GM12878 (cell line): ENCODE measurements around the gene KDM4F. TPM values are rescaled to one million over a fixed set of nuclear protein-coding genes. Genes with fewer than 3 reads are reported as not detected.
A peak's percentile ranks its signal among the peaks of the same experiment; 100 is the strongest.

Experiments
- ATAC-seq: fragments of 200-7000 bp; cut with Tn5 transposase; 3 replicates; pipeline ENCODE4 v1.9.1; 2020; ENCODE audit warnings: mild to moderate bottlenecking, moderate library complexity
- BruUV-seq: library from RNA; stranded (reverse); fragments of 400-500 nt; replicated peaks from 2 replicates; lab custom pipeline; 2021; lab: Mats Ljungman, UMichigan
- CTCF ChIA-PET: fragments of 300-600 bp; sonication (Branson Sonifier 250); formaldehyde crosslinking; extraction: SDS; loops from one replicate; lab custom pipeline; 2021; ENCODE audit warnings: inconsistent platforms; lab: Yijun Ruan, JAX
- POLR2A ChIA-PET: fragments of 350-600 bp; formaldehyde crosslinking; extraction: SDS; loops from one replicate; lab custom pipeline; 2021; ENCODE audit warnings: inconsistent platforms; lab: Charles Lee
- RAD21 ChIA-PET: fragments of 300-600 bp; sonication (Branson Sonifier 250); formaldehyde crosslinking; loops from one replicate; lab custom pipeline; 2023; ENCODE audit warnings: antibody characterized with exemption; ENCODE audit not compliant: unreplicated experiment; lab: Charles Lee
- SMC1A ChIA-PET: fragments of 300-600 bp; sonication (Branson Sonifier 250); formaldehyde crosslinking; loops from one replicate; lab custom pipeline; 2023; ENCODE audit not compliant: unreplicated experiment, uncharacterized antibody; lab: Charles Lee
- DNase-seq: peaks from one replicate; pipeline ENCODE4 v3.0.0-alpha.2; 2011; ENCODE audit warnings: low read depth, low spot score
- FAIRE-seq: peaks from 3 replicates; lab custom pipeline; 2011; peaks lifted over from hg19 to GRCh38; lab: Jason Lieb, UNC
- H2AFZ ChIP-seq: 2 replicates; pipeline ENCODE4 v1.6.0; 2011; ENCODE audit warnings: low read depth, low read length, control low read depth; ENCODE audit not compliant: control insufficient read depth
- H3K27ac ChIP-seq: 2 replicates; pipeline ENCODE4 v1.5.1; 2011; ENCODE audit warnings: control low read depth; ENCODE audit not compliant: control insufficient read depth, insufficient read depth
- H3K27me3 ChIP-seq, 2 experiments: replicated peaks in 1 of 2; 2 replicates each; pipeline versions ENCODE4 v1.6.0 to v1.6.1; 2011; ENCODE audit warnings: low read length in 1 of 2; ENCODE audit not compliant: control insufficient read depth in 2 of 2, insufficient read depth in 2 of 2
- H3K36me3 ChIP-seq, 2 experiments: 2 replicates each; pipeline ENCODE4 v1.5.1; 2011; ENCODE audit warnings: low read length in 1 of 2; ENCODE audit not compliant: control insufficient read depth in 2 of 2, insufficient read depth in 2 of 2
- H3K4me1 ChIP-seq: 2 replicates; pipeline ENCODE4 v1.6.1; 2011; ENCODE audit warnings: mild to moderate bottlenecking, low read length, moderate library complexity, mixed read lengths; ENCODE audit not compliant: control insufficient read depth, insufficient read depth
- H3K4me2 ChIP-seq: 2 replicates; pipeline ENCODE4 v1.6.0; 2011; ENCODE audit warnings: control low read depth; ENCODE audit not compliant: control insufficient read depth, insufficient read depth
- H3K4me3 ChIP-seq: fragments of 200-600 bp; sonication (generic); 2 replicates; pipeline ENCODE4 v1.5.1; 2016
- H3K79me2 ChIP-seq: 2 replicates; pipeline ENCODE4 v1.6.0; 2011; ENCODE audit warnings: low read length; ENCODE audit not compliant: control insufficient read depth, insufficient read depth
- H3K9ac ChIP-seq: 2 replicates; pipeline ENCODE4 v1.8.0; 2011; ENCODE audit warnings: low read length, control low read depth, mixed read lengths; ENCODE audit not compliant: control insufficient read depth, insufficient read depth
- H3K9me3 ChIP-seq: replicated peaks from 3 replicates; pipeline ENCODE4 v1.5.1; 2011; ENCODE audit warnings: mild to moderate bottlenecking, low read length; ENCODE audit not compliant: control insufficient read depth, insufficient read depth
- H4K20me1 ChIP-seq: 2 replicates; pipeline ENCODE4 v1.6.0; 2011; ENCODE audit not compliant: control insufficient read depth, insufficient read depth
- ATF7 ChIP-seq: fragments of 450-650 bp; IDR thresholded peaks from 2 replicates; pipeline ENCODE4 v1.6.1; 2016; ENCODE audit warnings: low read depth, mild to moderate bottlenecking
- BCL3 ChIP-seq: IDR thresholded peaks from 2 replicates; pipeline ENCODE4 v1.6.1; 2011; ENCODE audit warnings: borderline replicate concordance, low read depth, mild to moderate bottlenecking, moderate library complexity, low read length; ENCODE audit not compliant: insufficient read depth, poor library complexity, severe bottlenecking
- EGR1 ChIP-seq, 2 experiments: IDR thresholded peaks; 1 replicate in 1 of 2; 2 replicates in 1 of 2; pipeline ENCODE4 v1.6.1; 2011 to 2012; ENCODE audit warnings: low read depth in 2 of 2, low read length in 2 of 2, borderline replicate concordance in 1 of 2, mild to moderate bottlenecking in 1 of 2, moderate library complexity in 1 of 2
- ELK1 ChIP-seq: IDR thresholded peaks from 2 replicates; pipeline ENCODE4 v1.6.1; 2012; ENCODE audit warnings: low read depth, low read length, improper control_type of control experiment
- ESRRA ChIP-seq: IDR thresholded peaks from 2 replicates; pipeline ENCODE4 v1.6.1; 2012; ENCODE audit warnings: mild to moderate bottlenecking, low read length, improper control_type of control experiment
- GATAD2B ChIP-seq: fragments of 450-650 bp; conservative IDR thresholded peaks from 2 replicates; pipeline ENCODE4 v1.6.1; 2017; ENCODE audit warnings: low read depth, mild to moderate bottlenecking, moderate library complexity
- KDM1A ChIP-seq: fragments of 200-600 bp; sonication (generic); IDR thresholded peaks from 2 replicates; pipeline ENCODE4 v1.6.1; 2016; ENCODE audit warnings: borderline replicate concordance
- MYC ChIP-seq: IDR thresholded peaks from 2 replicates; pipeline ENCODE4 v1.6.1; 2011; ENCODE audit warnings: mild to moderate bottlenecking, low read length, moderate library complexity, inconsistent platforms; ENCODE audit not compliant: insufficient read depth, insufficient replicate concordance, insufficient read length, severe bottlenecking
- NFYA ChIP-seq: IDR thresholded peaks from 2 replicates; pipeline ENCODE4 v1.6.1; 2011; ENCODE audit warnings: low read depth, mild to moderate bottlenecking, low read length, improper control_type of control experiment, borderline replicate concordance
- NFYB ChIP-seq: IDR thresholded peaks from 2 replicates; pipeline ENCODE4 v1.6.1; 2011; ENCODE audit warnings: low read depth, mild to moderate bottlenecking, low read length, improper control_type of control experiment, moderate library complexity; ENCODE audit not compliant: insufficient read depth
- RELA ChIP-seq: fragments of 450-650 bp; IDR thresholded peaks from 2 replicates; pipeline ENCODE4 v1.8.0; 2014; ENCODE audit warnings: borderline replicate concordance; ENCODE audit not compliant: partially characterized antibody
- SMAD5 ChIP-seq: IDR thresholded peaks from 2 replicates; pipeline ENCODE4 v1.6.1; 2016; ENCODE audit warnings: antibody characterized with exemption, low read depth
- SP1 ChIP-seq: IDR thresholded peaks from one replicate; pipeline ENCODE4 v1.6.1; 2011; ENCODE audit warnings: low read depth, low read length
- SUZ12 ChIP-seq: fragments of 200-600 bp; sonication (generic); IDR thresholded peaks from one replicate; pipeline ENCODE4 v1.6.1; 2018; ENCODE audit warnings: antibody characterized with exemption, mild to moderate bottlenecking; ENCODE audit not compliant: unreplicated experiment
- TCF12 ChIP-seq: IDR thresholded peaks from 2 replicates; pipeline ENCODE4 v1.6.1; 2011; ENCODE audit warnings: low read depth, mild to moderate bottlenecking, low read length
- ZBED1 ChIP-seq: IDR thresholded peaks from 2 replicates; pipeline ENCODE4 v1.6.1; 2016; ENCODE audit warnings: borderline replicate concordance
- ZNF207 ChIP-seq: fragments of 450-650 bp; IDR thresholded peaks from 2 replicates; pipeline ENCODE4 v1.6.1; 2014; ENCODE audit warnings: antibody characterized with exemption, mild to moderate bottlenecking, borderline replicate concordance
- in situ Hi-C: fragments of 300-500 bp; cut with MboI; formaldehyde crosslinking; loops from 9 replicates; pipeline ENCODE4 v1.14.3; 2018; ENCODE audit warnings: mixed read lengths
- intact Hi-C: fragments of 100-400 bp; cut with micrococcal nuclease; formaldehyde crosslinking; loops from one replicate; pipeline ENCODE4 v1.14.2; 2022; ENCODE audit not compliant: unreplicated experiment
- polyA plus RNA-seq, 11 experiments: library from polyadenylated mRNA; depleted of rRNA in 4 of 11; unstranded in 6 of 11; stranded (reverse) in 5 of 11; fragments of >200 nt; fragmentation: Nextera tagmentation in 4 of 11; fragmentation: Illumina TruSeq in 1 of 11; extraction: Ambion mirVana in 4 of 11; extraction: Trizol in 1 of 11; gene quantifications; 1 replicate in 1 of 11; 2 replicates in 10 of 11; pipeline versions ENCODE4 v1.2.1 to v1.2.3, GENCODE V29; 2011 to 2016; ENCODE audit warnings: inconsistent platforms in 2 of 11, missing spikeins in 2 of 11, low read depth in 1 of 11
- total RNA-seq, 4 experiments: library from RNA; depleted of rRNA in 3 of 4; stranded (reverse); fragments of >200 nt in 3 of 4; fragmentation: Illumina TruSeq in 1 of 4; extraction: Trizol in 1 of 4; gene quantifications; 2 replicates each; pipeline versions ENCODE4 v1.2.1 to v1.2.3, GENCODE V29; 2013 to 2021

The KDM4F gene
- total and polyA plus RNA-seq, 10 of the 15 experiments (the other 5 are each of a cell fraction or from before 2014, with no cell fraction given) = not detected

GRCh38 chr11:95089620-95090542 lies 40.7 kb downstream of the KDM4F start, which contains the start of gene ENDOD1 (continued):
- no peak for TF ChIP-seq MYC
- 0 out of 2 replicates have a peak, but pooled peaks have one; percentile 17 for TF ChIP-seq TCF12
- TF ChIP-seq ATF7 = no peak
- TF ChIP-seq ELK1 = no peak
- TF ChIP-seq KDM1A = no peak

GRCh38 chr11:95091663-95092180 lies 42.5 kb downstream of the KDM4F start:
- H3K9me3 ChIP-seq = no peaks in the 10 kb centered on the region
- no peak overlapping the region for H3K27ac ChIP-seq
- in situ Hi-C loops = loop anchor here (10.0 kb wide), 1 partner anchor 1153 kb away; no protein-coding TSS in a partner anchor
- no peak for DNase-seq
- no peaks in the 10 kb centered on the region for H3K27me3 ChIP-seq
- peak overlapping the region; percentile 95; the same call in 1 of the 2 replicates for H3K4me2 ChIP-seq
- no peak overlapping the region for H3K9ac ChIP-seq
- peak overlapping the region; percentile 94; the same call in 1 of the 2 replicates for H3K4me3 ChIP-seq
- ATAC-seq = no peak
- no peaks in the 10 kb centered on the region for H4K20me1 ChIP-seq
- no peaks in the 10 kb centered on the region for H3K36me3 ChIP-seq
- peaks cover 35% of the 10 kb centered on the region for H3K4me1 ChIP-seq
- POLR2A ChIA-PET = interaction anchor here (0.7 to 8.0 kb wide), 6 partner anchors 12 to 699 kb away, joined by 3 to 139 read pairs (median 5); partner anchors contain the start of genes CEP57 and SRSF8
- CTCF ChIA-PET = interaction anchor here (0.9 to 13.7 kb wide), 11 partner anchors 11 to 673 kb away, joined by 3 to 296 read pairs (median 5); partner anchors contain the start of gene SRSF8
- intact Hi-C loops = loop anchor here (5.0 kb wide), 2 partner anchors 141 to 696 kb away; partner anchors contain the start of genes FAM76B and SESN3
- no TSS peak for BruUV-seq
- no peak for FAIRE-seq
- SMC1A ChIA-PET = interaction anchor here (0.7 to 17.5 kb wide), 12 partner anchors 10 to 466 kb away, joined by 3 to 315 read pairs (median 5); partner anchors contain the start of genes SESN3 and SRSF8
- RAD21 ChIA-PET = interaction anchor here (0.9 to 12.5 kb wide), 8 partner anchors 11 to 116 kb away, joined by 3 to 244 read pairs (median 4); partner anchors contain the start of gene SRSF8
- no peak overlapping the region for H2AFZ ChIP-seq
- peaks cover 11% of the 10 kb centered on the region for H3K79me2 ChIP-seq
- TF ChIP-seq ATF7 = no peak
- TF ChIP-seq SUZ12 = no peak
- no peak for TF ChIP-seq ZBED1
- no peak for TF ChIP-seq SP1
- no peak for TF ChIP-seq NFYB
- TF ChIP-seq SMAD5 = no peak
- TF ChIP-seq GATAD2B = no peak
- no peak for TF ChIP-seq EGR1 (IDR thresholded peaks at IDR 0.05; ENCODE audit: borderline replicate concordance in 1 of 2, low read depth in 2 of 2, low read length in 2 of 2)
- TF ChIP-seq ZNF207 = no peak
- no peak for TF ChIP-seq ESRRA
- TF ChIP-seq BCL3 = no peak
- TF ChIP-seq NFYA = no peak
- TF ChIP-seq RELA = no peak
